K562 (cell line): ENCODE data around the gene CTSW. TPM values are rescaled to one million over a fixed set of nuclear protein-coding genes. Genes with fewer than 3 reads are reported as not detected.

Experiments used
- FOXA1 ChIP-seq: fragments of 450-650 bp; IDR thresholded peaks from 2 replicates; pipeline ENCODE4 v1.6.1; 2016; ENCODE audit warnings: mild to moderate bottlenecking, borderline replicate concordance
- FOXM1 ChIP-seq, 2 experiments: fragments of 450-650 bp in 1 of 2; sonication (generic) in 1 of 2; formaldehyde crosslinking in 1 of 2; IDR thresholded peaks; 2 replicates each; pipeline versions ENCODE4 v1.6.1 to v1.9.0; 2017 to 2022; ENCODE audit warnings: low read depth in 2 of 2, mild to moderate bottlenecking in 2 of 2, missing genetic modification reagents in 1 of 2, moderate library complexity in 1 of 2
- GABPB2 ChIP-seq: fragments of 250-450 bp; sonication (Bioruptor Pico); conservative IDR thresholded peaks from 2 replicates; pipeline ENCODE4 v1.5.1; 2021; ENCODE audit warnings: mild to moderate bottlenecking
- LCOR ChIP-seq: sonication (generic); formaldehyde crosslinking; IDR thresholded peaks from 2 replicates; pipeline ENCODE4 v1.8.0; 2022; ENCODE audit warnings: mild to moderate bottlenecking, missing genetic modification reagents
- MCM7 ChIP-seq, 2 experiments: fragments of 450-650 bp; IDR thresholded peaks; 2 replicates each; pipeline ENCODE4 v1.6.1; 2016 to 2018
- POLR2H ChIP-seq: IDR thresholded peaks from 2 replicates; pipeline ENCODE4 v1.6.1; 2016; ENCODE audit warnings: missing genetic modification characterization, low read depth, mild to moderate bottlenecking, control low read depth, missing compliant biosample characterization, moderate library complexity
- RBM14 ChIP-seq: fragments of 200-400 bp; formaldehyde crosslinking; IDR thresholded peaks from 2 replicates; pipeline ENCODE4 v1.6.1; 2018; ENCODE audit warnings: low read depth, mild to moderate bottlenecking, low read length, moderate library complexity, borderline replicate concordance; ENCODE audit not compliant: insufficient read depth
- SMARCE1 ChIP-seq: fragments of 450-650 bp; IDR thresholded peaks from 2 replicates; pipeline ENCODE4 v1.7.1; 2016; ENCODE audit warnings: mild to moderate bottlenecking
- ZKSCAN8 ChIP-seq: fragments of 200-800 bp; sonication (Bioruptor generic); IDR thresholded peaks from 2 replicates; pipeline ENCODE4 v1.6.1; 2016; ENCODE audit warnings: missing genetic modification characterization, missing compliant biosample characterization
- polyA plus RNA-seq, 8 experiments: library from polyadenylated mRNA; depleted of rRNA in 4 of 8; stranded (reverse) in 5 of 8; unstranded in 3 of 8; fragments of >200 nt; fragmentation: Nextera tagmentation in 2 of 8; fragmentation: Illumina TruSeq in 1 of 8; extraction: Ambion mirVana in 2 of 8; extraction: Trizol in 1 of 8; gene quantifications; 2 replicates each; pipeline versions ENCODE4 v1.2.1 to v1.2.3, GENCODE V29; 2011 to 2014; ENCODE audit warnings: inconsistent platforms in 1 of 8, missing spikeins in 1 of 8
- total RNA-seq, 7 experiments: library from RNA; depleted of rRNA in 6 of 7; stranded (reverse); fragments of >200 nt in 6 of 7; fragmentation: Illumina TruSeq in 2 of 7; extraction: Trizol in 2 of 7; gene quantifications; 2 replicates each; pipeline versions ENCODE4 v1.2.1 to v1.2.3, GENCODE V29; 2011 to 2021; ENCODE audit warnings: low replicate concordance in 1 of 7
- TF ChIP-seq, protein P1 (sequence below): fragments of 250-450 bp; sonication (Bioruptor Pico); IDR thresholded peaks from 2 replicates; pipeline ENCODE4 v1.4.0; 2020; ENCODE audit warnings: mild to moderate bottlenecking, moderate library complexity
- TF ChIP-seq, protein P2 (sequence below), 2 experiments: fragments of 450-650 bp in 1 of 2; IDR thresholded peaks; 2 replicates each; pipeline ENCODE4 v1.6.1; 2011 to 2017; ENCODE audit warnings: low read depth in 2 of 2, antibody characterized with exemption in 1 of 2, borderline replicate concordance in 1 of 2, low read length in 1 of 2, mild to moderate bottlenecking in 1 of 2, mixed read lengths in 1 of 2; ENCODE audit not compliant: control insufficient read depth in 1 of 2

The CTSW gene
- total and polyA plus RNA-seq, 9 of the 15 experiments (the other 6 are each of a cell fraction or from before 2014, with no cell fraction given), result 0.04 TPM; not detected in 8

- 0 out of 2 replicates have a peak, but pooled peaks have one; percentile 20 for TF ChIP-seq SMARCE1
- peak; percentile 86 for TF ChIP-seq POLR2H (tag)
- TF ChIP-seq MCM7 (IDR thresholded peaks at IDR 0.05), result no peak
- TF ChIP-seq, protein P1, sequence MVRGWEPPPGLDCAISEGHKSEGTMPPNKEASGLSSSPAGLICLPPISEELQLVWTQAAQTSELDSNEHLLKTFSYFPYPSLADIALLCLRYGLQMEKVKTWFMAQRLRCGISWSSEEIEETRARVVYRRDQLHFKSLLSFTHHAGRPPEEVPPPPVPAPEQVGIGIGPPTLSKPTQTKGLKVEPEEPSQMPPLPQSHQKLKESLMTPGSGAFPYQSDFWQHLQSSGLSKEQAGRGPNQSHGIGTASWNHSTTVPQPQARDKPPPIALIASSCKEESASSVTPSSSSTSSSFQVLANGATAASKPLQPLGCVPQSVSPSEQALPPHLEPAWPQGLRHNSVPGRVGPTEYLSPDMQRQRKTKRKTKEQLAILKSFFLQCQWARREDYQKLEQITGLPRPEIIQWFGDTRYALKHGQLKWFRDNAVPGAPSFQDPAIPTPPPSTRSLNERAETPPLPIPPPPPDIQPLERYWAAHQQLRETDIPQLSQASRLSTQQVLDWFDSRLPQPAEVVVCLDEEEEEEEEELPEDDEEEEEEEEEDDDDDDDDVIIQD (CRISPR knock-in tag), result no peak
- no peak for TF ChIP-seq ZKSCAN8 (CRISPR knock-in tag)
- TF ChIP-seq FOXA1, result no peak
- TF ChIP-seq, protein P2, sequence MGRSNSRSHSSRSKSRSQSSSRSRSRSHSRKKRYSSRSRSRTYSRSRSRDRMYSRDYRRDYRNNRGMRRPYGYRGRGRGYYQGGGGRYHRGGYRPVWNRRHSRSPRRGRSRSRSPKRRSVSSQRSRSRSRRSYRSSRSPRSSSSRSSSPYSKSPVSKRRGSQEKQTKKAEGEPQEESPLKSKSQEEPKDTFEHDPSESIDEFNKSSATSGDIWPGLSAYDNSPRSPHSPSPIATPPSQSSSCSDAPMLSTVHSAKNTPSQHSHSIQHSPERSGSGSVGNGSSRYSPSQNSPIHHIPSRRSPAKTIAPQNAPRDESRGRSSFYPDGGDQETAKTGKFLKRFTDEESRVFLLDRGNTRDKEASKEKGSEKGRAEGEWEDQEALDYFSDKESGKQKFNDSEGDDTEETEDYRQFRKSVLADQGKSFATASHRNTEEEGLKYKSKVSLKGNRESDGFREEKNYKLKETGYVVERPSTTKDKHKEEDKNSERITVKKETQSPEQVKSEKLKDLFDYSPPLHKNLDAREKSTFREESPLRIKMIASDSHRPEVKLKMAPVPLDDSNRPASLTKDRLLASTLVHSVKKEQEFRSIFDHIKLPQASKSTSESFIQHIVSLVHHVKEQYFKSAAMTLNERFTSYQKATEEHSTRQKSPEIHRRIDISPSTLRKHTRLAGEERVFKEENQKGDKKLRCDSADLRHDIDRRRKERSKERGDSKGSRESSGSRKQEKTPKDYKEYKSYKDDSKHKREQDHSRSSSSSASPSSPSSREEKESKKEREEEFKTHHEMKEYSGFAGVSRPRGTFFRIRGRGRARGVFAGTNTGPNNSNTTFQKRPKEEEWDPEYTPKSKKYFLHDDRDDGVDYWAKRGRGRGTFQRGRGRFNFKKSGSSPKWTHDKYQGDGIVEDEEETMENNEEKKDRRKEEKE (IDR thresholded peaks at IDR 0.05; ENCODE audit: borderline replicate concordance in 1 of 2, control insufficient read depth in 1 of 2, low read depth in 2 of 2, low read length in 1 of 2), result no peak
- TF ChIP-seq GABPB2 (CRISPR knock-in tag), result no peak
- 0 out of 2 replicates have a peak, but pooled peaks have one; percentile 53 for TF ChIP-seq LCOR (CRISPR knock-in tag)
- TF ChIP-seq RBM14, result no peak
- TF ChIP-seq FOXM1 (IDR thresholded peaks at IDR 0.05; ENCODE audit: low read depth), result no peak
- 0 out of 2 replicates have a peak, but pooled peaks have one; percentile 19 for TF ChIP-seq FOXM1 (CRISPR knock-in tag; IDR thresholded peaks at IDR 0.05; ENCODE audit: low read depth)
These were observed 38.8 kb downstream of the CTSW start, which contains the start of gene C11orf68 (continued) for GRCh38 chr11:65918211-65919140.
